MG63 (cell line): Measurements from ENCODE around the gene BCAS1. TPM values are rescaled to one million over a fixed set of nuclear protein-coding genes. Genes with fewer than 3 reads are reported as not detected.

ENCODE experiments used
- DNase-seq: peaks from one replicate; pipeline ENCODE4 v3.0.0-alpha.2; 2020
- H3K27me3 ChIP-seq: fragments of 250-450 bp; sonication (Bioruptor Pico); 2 replicates; pipeline ENCODE4 v1.5.1; 2020; ENCODE audit warnings: mild to moderate bottlenecking, moderate library complexity
- H3K36me3 ChIP-seq: fragments of 250-450 bp; sonication (Bioruptor Pico); 2 replicates; pipeline ENCODE4 v1.5.1; 2020; ENCODE audit warnings: mild to moderate bottlenecking, moderate library complexity
- H3K4me3 ChIP-seq: fragments of 250-450 bp; sonication (Bioruptor Pico); 2 replicates; pipeline ENCODE4 v1.5.1; 2020; ENCODE audit warnings: mild to moderate bottlenecking, moderate library complexity
- H3K9me3 ChIP-seq: fragments of 250-450 bp; sonication (Bioruptor Pico); 2 replicates; pipeline ENCODE4 v1.5.1; 2020; ENCODE audit warnings: mild to moderate bottlenecking, moderate library complexity
- total RNA-seq: library from RNA; depleted of rRNA; stranded (reverse); fragments of >200 nt; shearing (Covaris generic); gene quantifications from 2 replicates; pipeline ENCODE4 v1.2.3, GENCODE V29; 2014; ENCODE audit warnings: low replicate concordance

The BCAS1 gene
- total RNA-seq, 1 experiment from 2014 or later = not detected

DNA sequence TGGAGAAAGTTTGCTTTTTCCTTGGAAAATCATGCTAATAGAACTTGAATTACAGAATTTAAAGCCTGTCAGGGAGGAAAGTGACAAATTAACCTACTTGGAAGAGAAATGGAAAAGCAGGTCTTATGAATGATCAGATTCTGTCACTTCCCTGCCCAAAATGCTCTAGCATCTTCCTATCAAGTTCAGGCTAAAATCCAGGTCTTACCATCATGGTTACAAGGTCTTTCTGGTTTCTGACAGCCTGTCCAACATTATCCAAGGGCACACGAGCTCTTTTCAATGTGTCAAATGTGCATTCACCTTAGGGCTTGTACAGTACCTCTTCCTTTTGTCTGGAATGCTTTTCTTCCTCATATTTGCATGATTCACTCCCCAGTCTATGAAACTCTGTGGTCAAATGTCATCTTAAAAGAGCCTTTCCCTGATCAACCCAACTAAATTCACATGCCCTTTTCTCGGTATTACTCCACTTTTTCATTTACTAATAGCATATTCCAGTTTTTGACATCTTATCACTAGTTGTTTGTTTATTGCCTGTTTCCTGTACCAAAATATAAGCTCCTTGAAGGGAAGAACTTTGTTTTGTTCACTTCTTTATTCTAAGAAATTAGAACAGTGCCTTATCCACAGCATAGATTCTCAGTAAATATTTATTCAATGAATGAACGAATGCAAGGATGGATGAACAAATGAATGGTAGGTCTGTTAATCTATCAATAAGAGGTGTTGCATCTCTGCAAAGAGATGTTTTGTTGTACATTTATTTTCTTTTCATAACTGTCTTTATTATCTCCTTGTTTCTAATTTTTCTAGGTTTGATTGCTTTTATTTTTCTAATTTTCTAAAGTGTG is 139.5 kb downstream of the BCAS1 start:
- no peak overlapping the region for H3K4me3 ChIP-seq
- DNase-seq = no peak
- no peaks in the 10 kb centered on the region for H3K9me3 ChIP-seq
- H3K27me3 ChIP-seq = no peaks in the 10 kb centered on the region
- no peaks in the 10 kb centered on the region for H3K36me3 ChIP-seq

- Histone ChIP-seq H3K9me3 (no peaks in the 10 kb centered on the region), H3K4me3 (no peak overlapping the region), H3K36me3 (no peaks in the 10 kb centered on the region), H3K27me3 (no peaks in the 10 kb centered on the region)
- DNase-seq = no peak
These were observed 140.3 kb downstream of the BCAS1 start for GRCh38 chr20:53929974-53930650.

DNA sequence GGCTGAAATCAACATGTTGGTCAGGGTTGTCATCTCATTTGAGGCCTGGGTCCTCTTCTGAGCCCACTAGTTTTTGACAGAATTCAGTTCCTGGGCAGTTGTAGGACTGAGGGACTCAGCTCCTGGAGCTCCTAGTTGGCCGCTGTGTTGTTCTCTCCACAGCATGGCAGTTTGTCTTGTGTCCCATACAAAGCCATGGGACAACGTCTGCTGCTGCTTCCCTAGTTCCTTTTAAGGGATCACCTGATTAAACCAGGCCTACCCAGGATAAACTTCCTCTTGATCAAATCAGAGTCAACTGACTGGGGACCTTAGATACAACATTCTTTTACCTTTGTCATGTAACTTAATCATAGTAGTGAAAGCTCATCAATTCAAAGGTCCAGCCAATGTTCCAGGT is 141.0 kb downstream of the BCAS1 start:
- H3K36me3 ChIP-seq = no peaks in the 10 kb centered on the region
- H3K27me3 ChIP-seq = no peaks in the 10 kb centered on the region
- H3K9me3 ChIP-seq = no peaks in the 10 kb centered on the region
- no peak overlapping the region for H3K4me3 ChIP-seq
- DNase-seq = no peak

- Histone ChIP-seq H3K36me3 (no peaks in the 10 kb centered on the region), H3K27me3 (no peaks in the 10 kb centered on the region), H3K4me3 (no peak overlapping the region), H3K9me3 (no peaks in the 10 kb centered on the region)
- no peak for DNase-seq
These were observed 142.4 kb downstream of the BCAS1 start for GRCh38 chr20:53927990-53928389.

- Histone ChIP-seq H3K36me3 (no peaks in the 10 kb centered on the region), H3K27me3 (no peaks in the 10 kb centered on the region), H3K4me3 (no peak overlapping the region), H3K9me3 (no peaks in the 10 kb centered on the region)
- peak; percentile 82 for DNase-seq
These were observed 143.9 kb downstream of the BCAS1 start for GRCh38 chr20:53926428-53927028.

- no peak for DNase-seq
- no peaks in the 10 kb centered on the region for H3K9me3 ChIP-seq
- H3K27me3 ChIP-seq = no peaks in the 10 kb centered on the region
- no peak overlapping the region for H3K4me3 ChIP-seq
- H3K36me3 ChIP-seq = no peaks in the 10 kb centered on the region
These were observed 144.6 kb downstream of the BCAS1 start for GRCh38 chr20:53925651-53926401.

- DNase-seq = no peak
- H3K4me3 ChIP-seq = no peak overlapping the region
- no peaks in the 10 kb centered on the region for H3K9me3 ChIP-seq
- H3K27me3 ChIP-seq = no peaks in the 10 kb centered on the region
- no peaks in the 10 kb centered on the region for H3K36me3 ChIP-seq
These were observed 146.6 kb downstream of the BCAS1 start for GRCh38 chr20:53923566-53924369.

DNA sequence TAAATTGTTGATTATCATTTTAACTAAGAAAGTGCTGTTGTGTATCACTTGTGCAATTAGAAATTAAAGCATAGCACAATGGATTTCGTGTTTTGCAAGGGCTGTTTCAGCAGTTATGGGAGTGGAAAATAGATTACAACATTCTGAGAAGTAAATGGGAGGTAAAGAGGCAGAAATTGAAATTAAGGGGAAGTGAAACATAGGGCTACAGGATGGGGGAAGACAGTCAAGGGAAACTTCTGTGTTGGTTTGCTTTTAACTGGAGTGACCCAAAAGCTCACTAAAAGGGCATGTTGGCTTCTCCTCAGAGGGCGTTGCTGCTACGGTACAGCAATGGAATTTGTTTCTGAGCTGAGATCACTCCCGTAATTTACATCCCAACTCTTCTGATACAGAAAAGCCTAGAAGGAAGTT is 147.5 kb downstream of the BCAS1 start:
- DNase-seq = no peak
- Histone ChIP-seq H3K9me3 (no peaks in the 10 kb centered on the region), H3K27me3 (no peaks in the 10 kb centered on the region), H3K36me3 (no peaks in the 10 kb centered on the region), H3K4me3 (no peak overlapping the region)

DNA sequence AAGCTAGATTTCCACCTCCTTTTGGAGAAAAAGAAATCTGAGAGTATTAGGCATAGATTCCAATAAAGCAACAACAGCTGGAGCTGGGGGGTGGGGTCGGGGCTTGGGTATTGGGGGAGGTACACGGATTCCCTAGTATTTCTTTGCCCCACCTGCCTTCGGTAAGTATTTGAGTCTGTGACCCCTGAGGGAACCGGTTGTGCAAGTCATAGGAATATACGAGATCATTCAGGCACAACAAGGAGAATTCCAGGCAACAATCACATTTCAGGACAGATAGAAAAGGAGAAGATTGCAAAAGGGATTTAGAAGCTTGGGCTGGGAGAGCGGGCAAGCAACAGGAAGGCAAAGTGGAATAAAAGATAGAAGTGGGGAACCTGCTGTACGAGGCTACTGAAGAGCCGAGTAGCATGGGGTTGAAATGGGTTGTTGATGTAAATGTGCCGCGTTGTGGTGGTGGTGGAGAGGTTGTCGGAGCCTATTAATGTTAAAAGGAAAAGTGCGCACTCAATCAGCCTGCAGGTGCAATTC is 148.9 kb downstream of the BCAS1 start:
- H3K4me3 ChIP-seq = no peak overlapping the region
- no peaks in the 10 kb centered on the region for H3K36me3 ChIP-seq
- no peaks in the 10 kb centered on the region for H3K27me3 ChIP-seq
- H3K9me3 ChIP-seq = no peaks in the 10 kb centered on the region
- no peak for DNase-seq

GRCh38 chr20:53920647-53921245 is 149.6 kb downstream of the BCAS1 start:
- H3K27me3 ChIP-seq = no peaks in the 10 kb centered on the region
- DNase-seq = no peak
- no peak overlapping the region for H3K4me3 ChIP-seq
- H3K36me3 ChIP-seq = no peaks in the 10 kb centered on the region
- no peaks in the 10 kb centered on the region for H3K9me3 ChIP-seq

GRCh38 chr20:53919886-53920285 is 150.5 kb downstream of the BCAS1 start:
- H3K27me3 ChIP-seq = no peaks in the 10 kb centered on the region
- H3K4me3 ChIP-seq = no peak overlapping the region
- H3K36me3 ChIP-seq = no peaks in the 10 kb centered on the region
- DNase-seq = no peak
- H3K9me3 ChIP-seq = no peaks in the 10 kb centered on the region

DNA sequence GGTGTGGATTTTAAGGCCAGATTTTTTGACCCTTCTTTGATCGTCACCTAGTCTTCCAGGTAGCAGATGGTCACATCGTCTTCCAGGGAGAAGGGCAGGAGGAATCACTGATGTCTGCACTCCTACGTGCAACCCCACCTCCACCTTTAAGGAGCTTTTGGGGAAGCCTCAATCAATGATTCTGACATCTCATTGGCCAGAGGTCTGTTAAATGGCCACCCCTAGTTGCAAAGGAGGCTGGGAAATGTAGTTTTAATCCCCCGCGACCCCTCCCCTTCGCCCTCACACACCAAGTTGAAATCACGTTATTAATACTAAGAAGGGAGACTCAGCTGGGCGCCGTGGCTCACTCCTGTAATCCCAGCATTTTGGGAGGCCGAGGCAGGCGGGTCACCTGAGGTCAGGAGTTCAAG is 151.4 kb downstream of the BCAS1 start:
- Histone ChIP-seq H3K9me3 (no peaks in the 10 kb centered on the region), H3K27me3 (no peaks in the 10 kb centered on the region), H3K4me3 (no peak overlapping the region), H3K36me3 (no peaks in the 10 kb centered on the region)
- DNase-seq = no peak

DNA sequence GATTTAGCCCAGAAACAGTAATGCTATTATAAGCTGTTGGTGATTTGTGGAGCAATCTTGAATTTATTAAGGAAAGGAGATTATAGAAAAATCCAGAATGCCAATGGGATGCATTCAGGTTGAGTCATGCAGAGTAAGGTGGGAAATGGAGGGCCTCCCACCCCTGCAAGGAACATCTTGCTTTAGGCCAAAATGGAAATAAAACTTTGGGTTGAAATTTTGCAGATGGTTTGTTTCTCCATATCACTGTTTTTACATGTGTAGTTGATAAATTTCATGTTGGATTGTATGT is 152.4 kb downstream of the BCAS1 start:
- no peak for DNase-seq
- Histone ChIP-seq H3K36me3 (no peaks in the 10 kb centered on the region), H3K4me3 (no peak overlapping the region), H3K9me3 (no peaks in the 10 kb centered on the region), H3K27me3 (no peaks in the 10 kb centered on the region)

DNA sequence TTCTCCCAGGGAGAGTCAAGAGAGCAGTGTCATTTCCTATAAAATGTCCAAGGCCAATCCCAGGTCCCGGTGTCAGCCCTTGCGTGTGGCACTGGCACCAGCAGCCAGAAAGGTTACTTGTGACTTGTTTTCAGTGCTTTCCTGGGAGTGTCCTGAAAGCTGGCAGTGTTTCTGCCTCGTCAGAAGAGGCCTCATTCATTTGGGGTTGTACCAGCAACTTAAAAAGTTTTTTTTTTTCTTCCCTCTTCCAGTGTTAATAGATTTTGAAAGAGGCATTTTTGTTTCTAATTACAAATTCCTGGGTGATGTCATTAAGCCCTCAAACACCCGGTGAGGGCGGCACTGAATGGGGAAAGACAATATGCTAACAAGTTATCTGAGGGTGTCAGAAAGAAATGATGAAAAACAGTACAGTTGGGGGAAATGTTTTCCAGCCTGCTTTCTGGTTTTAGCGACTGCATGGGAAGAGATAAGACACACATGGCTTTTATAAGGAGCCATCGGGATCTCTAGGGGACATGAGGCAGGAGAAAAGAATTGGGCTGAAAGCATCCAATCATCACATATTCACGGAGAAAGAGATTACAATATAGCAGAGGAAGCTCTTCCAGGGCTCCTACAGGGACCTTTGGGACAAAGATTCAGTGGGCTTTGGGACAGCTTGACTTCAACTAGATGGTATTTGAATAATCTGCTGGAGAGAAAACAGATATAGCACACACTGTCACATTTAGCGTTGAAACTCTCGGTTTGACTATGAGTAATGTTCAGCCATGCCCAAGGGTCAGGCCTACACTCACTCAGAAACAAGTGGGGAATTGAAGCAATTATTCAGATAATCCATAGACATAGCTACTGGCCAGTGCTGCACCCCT is 153.0 kb downstream of the BCAS1 start:
- H3K36me3 ChIP-seq = no peaks in the 10 kb centered on the region
- DNase-seq = peak; percentile 51
- H3K4me3 ChIP-seq = no peak overlapping the region
- no peaks in the 10 kb centered on the region for H3K9me3 ChIP-seq
- H3K27me3 ChIP-seq = no peaks in the 10 kb centered on the region

DNA sequence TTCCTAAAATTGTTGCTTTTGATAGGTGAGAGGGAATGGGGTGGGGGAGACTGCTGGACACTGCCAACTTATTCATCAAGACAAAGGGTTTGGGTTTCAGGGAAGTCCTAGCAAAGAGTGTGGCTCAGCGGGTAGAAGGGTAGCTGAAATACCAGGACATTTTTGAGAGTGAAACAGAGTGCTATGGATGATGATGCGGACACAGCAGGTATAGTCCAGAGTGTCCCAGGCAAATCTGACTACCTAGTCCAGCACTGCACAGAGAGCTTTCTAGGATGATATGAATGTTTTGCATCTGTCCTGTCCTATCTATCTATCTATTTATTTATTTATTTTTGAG is 154.3 kb downstream of the BCAS1 start:
- DNase-seq = no peak
- Histone ChIP-seq H3K36me3 (no peaks in the 10 kb centered on the region), H3K27me3 (no peaks in the 10 kb centered on the region), H3K4me3 (peak overlapping the region; percentile 41), H3K9me3 (no peaks in the 10 kb centered on the region)
